Embryonic facial prominence (tissue), 1 donor: ENCODE data around the gene ZNF311.

Source experiments
- DNase-seq: peaks from one replicate; pipeline ENCODE4 v3.0.0-alpha.2; 2016; ENCODE audit errors: extremely low spot score

Gene ZNF311

DNA sequence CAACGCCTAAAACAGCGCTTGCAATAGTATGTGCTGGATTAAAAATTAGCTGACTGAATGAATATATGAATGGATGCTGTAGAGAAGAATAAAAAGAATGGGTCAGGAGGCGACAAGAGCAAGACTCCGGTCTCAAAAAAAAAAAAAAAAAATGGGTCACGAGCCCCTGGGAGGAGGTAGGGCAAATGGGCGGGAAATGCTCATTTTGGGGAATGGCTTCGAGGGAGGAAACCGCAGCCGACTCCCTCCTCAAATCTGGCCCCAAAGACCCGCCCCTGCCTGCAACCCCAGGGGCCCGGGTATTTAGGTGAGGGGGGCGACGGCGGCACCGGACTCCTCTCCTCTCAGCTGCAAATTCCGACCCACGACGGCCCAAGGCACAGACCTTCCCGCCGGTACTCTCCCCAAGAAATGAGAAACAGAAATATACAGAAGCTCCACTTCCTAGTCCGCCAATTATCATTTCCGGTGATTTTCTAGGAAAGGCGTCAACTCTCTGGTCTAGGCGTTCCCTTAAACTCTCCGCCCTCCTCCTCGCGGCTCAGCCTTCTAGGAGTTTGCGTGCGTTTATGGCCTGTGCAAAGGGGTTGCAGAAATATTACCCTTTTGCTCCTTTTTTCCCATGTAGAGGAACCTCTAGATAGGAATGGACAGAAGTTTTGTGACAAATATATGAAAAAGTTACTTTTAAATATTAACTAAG is at the start of gene ZNF311:
Gene ZNF311, minus strand, starts transcription at position 133 of the 703 bp plus-strand sequence. CDS start 1,361 bp downstream, outside the sequence.
- peak; percentile 63 for DNase-seq

GRCh38 chr6:29051680-29052079 is 46.6 kb upstream of the ZNF311 start:
- DNase-seq, result no peak

GRCh38 chr6:29045075-29045474 is 40.0 kb upstream of the ZNF311 start, which contains the start of gene OR2W1:
OR2W1 (minus strand) TSS chr6:29045175; CDS start chr6:29045175, 0 bp downstream.
- DNase-seq, result no peak

DNA sequence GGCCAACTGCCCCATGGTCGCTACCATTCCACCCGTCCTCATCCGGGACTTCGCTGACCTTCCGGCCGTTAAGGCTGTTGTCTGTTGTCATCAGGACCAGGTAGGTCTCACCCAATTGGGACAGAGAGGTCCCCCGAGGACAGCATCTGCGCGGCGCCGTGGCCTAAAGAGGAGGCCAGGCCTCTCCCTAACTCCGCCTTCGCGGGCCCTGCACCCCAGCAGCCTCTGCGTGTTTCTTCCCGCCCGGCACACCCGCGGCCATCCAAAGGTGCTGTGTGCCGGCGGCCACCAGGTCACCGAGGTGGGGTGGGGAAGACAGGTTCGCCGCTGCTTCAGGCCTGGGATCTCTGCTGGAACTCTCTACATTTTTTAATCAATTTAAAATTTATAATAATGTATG is 30.8 kb upstream of the ZNF311 start:
- DNase-seq, result no peak

DNA sequence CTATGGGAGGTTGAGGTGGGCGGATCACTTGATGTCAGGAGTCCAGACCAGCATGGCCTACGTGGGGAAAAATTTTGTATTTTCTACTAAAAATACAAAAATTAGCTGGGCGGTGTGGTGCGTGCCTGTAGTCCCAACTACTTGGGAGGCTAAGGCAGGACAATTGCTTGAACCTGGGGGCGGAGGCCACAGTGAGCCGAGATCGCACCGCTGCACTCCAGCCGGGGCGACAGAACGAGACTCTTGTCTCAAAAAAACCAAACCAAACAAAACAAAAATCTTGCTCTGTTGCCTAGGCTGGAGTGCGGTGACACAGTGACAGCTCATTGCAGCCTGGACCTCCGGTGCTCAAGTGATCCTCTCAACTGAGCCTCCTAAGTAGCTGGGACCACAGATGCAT is 23.7 kb upstream of the ZNF311 start:
- no peak for DNase-seq

DNA sequence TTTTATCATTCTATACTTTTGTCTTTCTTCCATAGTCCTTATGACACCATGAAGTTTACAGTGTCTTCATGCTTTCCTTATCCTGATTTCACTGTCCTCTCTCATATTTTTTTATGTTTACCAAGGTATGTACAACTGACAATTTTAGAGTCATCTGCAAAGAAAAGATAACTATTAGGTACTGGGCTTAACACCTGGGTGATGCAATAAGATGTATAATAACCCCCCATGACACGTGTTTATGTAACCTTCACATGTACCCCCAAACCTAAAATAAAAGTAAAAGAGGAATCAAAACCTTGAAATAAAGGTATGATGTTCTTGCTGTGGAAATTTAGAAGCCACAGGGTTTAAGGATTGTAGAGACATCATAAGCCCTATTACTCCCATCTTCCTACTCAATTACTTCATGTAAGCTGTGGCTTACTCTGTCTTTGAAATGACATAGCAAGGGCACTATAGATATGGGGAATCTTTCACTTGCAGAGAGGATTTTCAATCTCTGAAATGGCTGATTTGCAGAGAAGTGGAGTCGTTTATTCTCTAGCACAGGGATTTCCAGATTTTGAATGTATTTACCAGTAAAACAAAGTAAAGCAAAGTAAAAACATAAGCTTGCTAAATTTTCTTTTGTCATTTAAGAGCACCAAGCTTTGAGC is 20.9 kb upstream of the ZNF311 start:
- no peak for DNase-seq

GRCh38 chr6:29021434-29021833 is 16.3 kb upstream of the ZNF311 start:
- DNase-seq, result no peak

DNA sequence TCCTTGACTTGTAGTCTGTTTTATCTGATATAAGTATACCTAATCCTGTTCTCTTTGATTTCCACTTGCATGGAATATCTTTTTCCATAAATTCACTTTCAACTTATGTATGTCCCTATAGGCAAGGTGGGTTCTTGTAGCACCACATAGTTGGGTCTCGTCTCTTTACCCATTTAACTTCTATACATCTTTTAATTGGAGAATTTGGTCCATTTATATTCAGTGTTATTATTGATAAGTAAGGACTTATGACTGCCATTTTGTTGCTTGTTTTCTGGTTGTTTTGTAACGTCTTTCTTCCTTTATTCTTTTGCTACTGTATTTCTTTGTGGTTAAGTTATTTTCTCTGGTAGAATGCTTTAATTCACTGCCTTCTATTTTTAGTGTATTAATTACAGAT is 14.5 kb upstream of the ZNF311 start:
- no peak for DNase-seq

DNA sequence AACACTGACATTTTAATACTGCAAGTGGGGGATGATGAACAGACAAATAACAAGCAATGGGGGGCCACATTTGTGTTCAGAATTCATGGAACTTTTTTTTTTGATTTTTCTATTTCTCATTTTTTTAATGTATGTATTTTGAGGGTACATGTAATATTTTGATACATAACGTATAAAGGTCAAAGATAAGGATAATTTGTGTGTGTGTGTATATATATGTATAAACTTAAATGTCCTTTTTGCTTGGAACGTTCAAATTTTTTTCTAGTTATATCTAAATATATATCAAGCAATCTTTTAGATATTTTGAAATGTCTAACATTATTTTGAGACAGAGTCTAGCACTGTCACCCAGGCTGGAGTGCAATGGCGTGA is 12.3 kb upstream of the ZNF311 start:
- no peak for DNase-seq

DNA sequence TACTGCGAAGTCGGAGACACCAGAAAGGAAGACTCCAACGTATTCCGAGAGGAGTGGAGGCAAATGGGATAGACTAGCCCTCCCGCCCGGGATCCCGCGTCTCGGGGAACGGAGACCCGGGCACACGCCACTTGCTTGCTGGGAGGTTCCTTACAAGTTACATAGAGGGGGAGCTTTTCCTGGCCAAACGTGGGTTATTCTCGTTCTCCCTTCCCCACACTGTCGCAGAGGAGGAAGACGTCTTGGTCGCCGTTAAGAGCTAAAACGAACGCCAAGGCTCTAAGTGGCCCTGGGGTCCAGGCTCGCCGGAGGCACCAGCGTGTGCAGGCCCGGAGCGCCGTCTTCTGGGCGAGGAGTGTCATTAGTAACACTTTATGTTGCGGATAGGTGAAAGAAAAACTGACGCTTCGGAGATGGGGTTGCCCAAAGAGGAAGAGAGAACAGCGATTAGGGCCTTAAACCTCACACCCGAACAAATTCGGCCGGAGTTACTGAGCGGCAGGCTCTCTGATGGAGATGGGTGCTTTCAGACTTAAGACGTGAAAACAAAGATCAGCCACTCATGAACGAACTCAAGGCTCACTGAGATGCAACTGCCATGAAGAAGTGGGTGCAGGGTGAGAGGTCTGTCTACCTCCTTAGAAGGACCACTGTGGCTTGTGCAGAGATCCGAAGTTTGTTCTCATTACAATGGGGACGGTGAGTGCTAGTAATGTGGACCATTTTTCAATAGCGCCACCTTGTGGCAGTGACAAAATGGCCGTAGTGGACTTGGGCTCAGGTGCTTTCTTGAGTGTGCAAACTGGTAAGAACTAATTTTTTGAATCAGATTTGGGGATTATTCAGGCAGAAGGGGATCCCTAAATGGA is 11.7 kb upstream of the ZNF311 start:
- peak; percentile 25 for DNase-seq

DNA sequence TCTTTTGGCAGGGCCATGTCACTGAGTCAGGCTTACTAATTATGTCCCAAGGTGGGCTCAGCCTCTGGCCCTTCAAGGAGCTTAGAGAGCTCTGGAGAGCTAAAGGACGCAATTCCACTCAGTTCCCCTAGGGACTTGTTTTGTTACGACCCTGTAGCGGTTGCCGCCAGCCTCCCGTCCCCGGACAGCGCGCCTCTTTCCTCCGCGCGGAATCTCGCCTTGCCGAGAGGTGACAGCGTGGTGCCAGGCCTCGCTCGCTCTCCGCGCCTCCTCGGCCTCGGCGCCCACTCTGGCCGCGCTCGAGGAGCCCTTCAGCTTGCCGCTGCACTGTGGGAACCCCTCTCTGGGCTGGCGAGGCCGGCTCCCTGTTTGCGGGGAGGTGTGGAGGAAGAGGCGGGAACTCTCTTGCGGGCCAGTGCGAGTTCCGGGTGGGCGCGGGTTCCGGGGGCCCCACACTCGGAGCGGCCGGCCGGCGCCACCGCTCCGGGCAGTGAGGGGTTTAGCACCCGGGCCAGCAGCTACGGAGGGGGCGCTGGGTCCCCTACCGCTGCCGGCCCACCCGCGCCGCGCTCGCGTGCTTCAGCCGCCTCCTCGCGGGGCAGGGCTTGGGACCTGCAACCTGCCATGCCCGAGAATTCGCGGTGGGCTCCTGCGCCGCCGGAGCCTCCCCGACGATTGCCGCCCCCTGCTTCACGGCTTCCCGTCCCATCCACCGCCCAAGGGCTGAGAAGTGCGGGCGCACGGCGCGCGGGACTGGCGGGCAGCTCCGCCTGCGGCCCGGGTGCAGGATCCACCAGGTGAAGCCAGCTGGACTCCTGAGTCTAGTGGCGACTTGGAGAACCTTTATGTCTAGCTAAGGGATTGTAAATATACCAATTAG is 9.9 kb upstream of the ZNF311 start:
- DNase-seq, result no peak

- DNase-seq, result peak; percentile 39
Measured at GRCh38 chr6:29011276-29011734, 6.2 kb upstream of the ZNF311 start.

GRCh38 chr6:29009358-29009757 is 4.2 kb upstream of the ZNF311 start:
- DNase-seq, result no peak

DNA sequence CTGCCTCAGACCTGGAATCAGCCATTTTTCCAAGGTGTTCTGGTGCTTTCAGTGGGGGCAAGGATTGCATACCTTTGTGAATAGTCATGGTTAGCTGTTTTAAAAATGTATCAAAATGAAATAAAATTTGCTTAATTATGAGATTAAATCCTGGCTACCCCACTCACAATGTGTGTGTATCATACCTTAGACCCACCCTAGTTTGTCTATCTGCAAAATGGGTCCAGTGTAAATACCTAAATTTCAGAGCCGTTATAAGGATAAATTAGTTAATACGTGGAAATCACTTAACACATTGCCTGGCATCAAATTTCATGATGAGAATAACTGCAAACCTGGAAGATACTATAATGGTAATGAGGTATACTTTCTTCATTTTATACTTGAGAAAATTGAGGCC is 3.0 kb upstream of the ZNF311 start:
- DNase-seq, result no peak

DNA sequence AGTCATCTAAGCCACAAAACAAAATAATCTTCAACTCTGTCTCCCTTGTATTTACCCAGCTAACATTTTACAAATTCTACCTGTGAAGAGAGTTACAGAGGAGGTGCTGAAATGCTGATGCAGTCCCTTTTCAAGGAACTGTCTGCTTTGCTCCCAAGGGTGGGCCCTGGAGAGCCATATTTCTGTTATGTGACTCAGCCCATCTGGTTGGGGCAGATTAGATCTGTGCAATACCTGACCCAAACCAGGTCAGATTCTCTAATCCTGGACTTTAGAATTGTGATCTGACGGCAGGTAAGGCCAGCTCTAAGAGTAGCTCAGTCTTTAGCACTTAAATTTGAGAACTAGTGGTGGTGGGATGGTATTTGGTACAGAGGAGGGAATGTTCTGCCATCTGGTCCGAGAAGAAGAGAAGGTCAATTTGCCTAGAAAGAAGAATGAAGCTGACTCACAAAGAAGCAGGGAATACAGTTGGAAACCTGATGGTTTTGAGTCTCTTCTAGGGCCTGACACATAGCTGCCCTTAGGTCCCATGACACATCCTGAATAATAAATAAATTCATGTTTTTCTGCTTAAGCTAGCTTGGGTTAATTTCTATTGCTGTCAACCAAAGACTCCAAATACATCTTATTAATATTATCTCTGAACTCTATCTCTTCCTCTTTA is 8.1 kb downstream of the ZNF311 start:
- DNase-seq, result no peak

DNA sequence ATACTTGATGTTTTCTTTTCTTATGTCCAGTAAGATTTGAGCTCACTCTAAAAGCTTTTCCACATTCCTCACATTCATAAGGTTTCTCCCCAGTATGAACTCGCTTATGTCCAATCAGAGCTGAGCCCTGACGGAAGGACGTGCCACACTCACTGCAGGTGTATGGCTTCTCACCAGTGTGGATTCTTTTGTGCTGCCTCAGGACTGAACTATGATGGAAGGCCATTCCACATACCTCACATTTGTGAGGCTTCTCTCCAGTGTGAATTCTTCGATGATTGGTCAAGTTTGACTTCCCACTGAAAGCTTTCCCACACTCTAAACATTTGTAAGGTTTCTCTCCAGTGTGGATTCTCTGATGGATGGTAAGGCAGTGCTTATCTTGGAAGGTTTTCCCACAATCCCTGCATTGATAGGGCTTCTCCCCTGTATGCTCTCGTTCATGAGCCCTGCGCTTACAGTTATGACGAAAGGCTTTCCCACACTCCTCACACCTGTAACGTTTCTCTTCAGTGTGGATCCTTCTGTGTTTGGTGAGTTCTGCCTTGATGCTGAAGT is 9.9 kb downstream of the ZNF311 start:
- no peak for DNase-seq

DNA sequence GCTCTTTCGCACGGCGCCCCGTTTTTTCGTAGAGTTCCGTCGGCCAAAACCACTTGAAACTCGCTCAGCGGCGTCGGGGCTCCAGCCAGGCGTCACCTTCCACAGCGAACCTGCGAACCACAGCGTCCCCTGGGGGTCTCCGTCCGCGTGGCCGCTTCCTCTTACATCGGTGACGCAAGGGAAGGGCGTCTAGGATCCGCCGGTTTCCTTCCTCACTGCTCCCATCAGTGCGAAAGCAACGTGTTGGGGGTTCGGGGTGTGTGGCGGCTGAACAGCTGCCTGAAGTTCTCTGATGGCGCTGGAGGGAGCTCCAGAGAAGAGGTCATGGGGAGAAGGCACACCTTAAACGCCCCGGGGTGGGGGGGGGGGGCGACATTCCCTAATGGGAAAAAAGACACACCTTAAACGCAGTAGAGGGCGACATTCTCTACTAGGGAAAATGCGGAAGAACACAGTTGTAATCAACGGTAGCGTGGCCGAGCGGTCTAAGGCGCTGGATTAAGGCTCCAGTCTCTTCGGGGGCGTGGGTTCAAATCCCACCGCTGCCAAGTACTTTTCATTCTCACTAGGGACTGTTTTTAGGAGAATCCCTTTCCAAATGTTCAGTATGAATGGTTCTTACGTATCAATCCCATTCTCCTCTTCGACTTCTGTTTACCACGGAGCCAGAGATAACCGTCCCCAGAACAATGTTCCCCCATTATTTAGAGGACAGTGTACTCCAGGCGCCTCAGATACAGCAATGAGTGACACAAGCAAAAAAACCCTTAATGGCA is 16.4 kb downstream of the ZNF311 start:
- DNase-seq, result no peak

GRCh38 chr6:28985462-28986164 is 19.5 kb downstream of the ZNF311 start:
- DNase-seq, result peak; percentile 96

DNA sequence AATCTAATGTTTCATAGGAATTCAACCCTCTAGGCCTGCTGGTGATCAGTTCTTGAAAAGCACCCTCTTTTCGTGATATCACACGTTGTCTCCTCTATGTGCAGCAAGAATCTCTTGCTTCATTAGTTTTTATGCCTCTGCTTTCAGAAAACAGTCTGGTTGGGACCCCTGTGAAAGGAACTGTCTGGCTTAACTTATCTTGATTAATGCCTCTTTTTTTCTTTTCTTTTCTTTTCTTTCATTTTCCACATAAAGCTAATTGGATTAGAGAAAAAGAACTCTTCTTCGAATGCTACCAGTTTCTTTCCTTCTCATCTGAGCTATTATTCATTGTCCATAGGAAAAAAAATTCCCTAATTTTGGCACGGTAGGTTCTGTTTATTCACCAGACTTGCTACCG is 21.3 kb downstream of the ZNF311 start:
- DNase-seq, result no peak
